BLaER1 treated with 17β-estradiol and CSF1 and Interleukin-3, amounts not matched to agents 10 nM and 100 nM (cell line): Measurements from ENCODE around the gene ABAT.
"Not testable (repeated sequence)": the region's sequence is repeated elsewhere in the genome, so short reads cannot be mapped to it uniquely, and the experiment has no call there.

Experiments used
- H3K27ac ChIP-seq, 11 experiments: shearing (Covaris generic); formaldehyde crosslinking; 2 replicates each; pipeline ENCODE4 v1.8.1; 2022
- H3K27me3 ChIP-seq, 11 experiments: shearing (Covaris generic); formaldehyde crosslinking; 2 replicates each; pipeline ENCODE4 v1.8.1; 2022
- H3K36me3 ChIP-seq, 11 experiments: shearing (Covaris generic); formaldehyde crosslinking; 2 replicates each; pipeline ENCODE4 v1.8.1; 2022
- H3K4me1 ChIP-seq, 10 experiments: shearing (Covaris generic); formaldehyde crosslinking; 2 replicates each; pipeline ENCODE4 v1.8.1; 2022
- H3K4me2 ChIP-seq, 11 experiments: shearing (Covaris generic); formaldehyde crosslinking; 2 replicates each; pipeline ENCODE4 v1.8.1; 2022
- H3K4me3 ChIP-seq, 10 experiments: shearing (Covaris generic); formaldehyde crosslinking; 2 replicates each; pipeline ENCODE4 v1.8.1; 2022
- H3K9ac ChIP-seq, 11 experiments: shearing (Covaris generic); formaldehyde crosslinking; 2 replicates each; pipeline ENCODE4 v1.8.1; 2022
- H3K9me3 ChIP-seq, 11 experiments: shearing (Covaris generic); formaldehyde crosslinking; replicated peaks in 1 of 11; 2 replicates each; pipeline ENCODE4 v1.8.1; 2022
- H4K20me1 ChIP-seq, 11 experiments: shearing (Covaris generic); formaldehyde crosslinking; 2 replicates each; pipeline ENCODE4 v1.8.1; 2022
- Cebpa-rat ChIP-seq, 11 experiments: shearing (Covaris generic); IDR thresholded peaks; 2 replicates each; pipeline ENCODE4 v1.8.1; 2022

The ABAT gene

DNA sequence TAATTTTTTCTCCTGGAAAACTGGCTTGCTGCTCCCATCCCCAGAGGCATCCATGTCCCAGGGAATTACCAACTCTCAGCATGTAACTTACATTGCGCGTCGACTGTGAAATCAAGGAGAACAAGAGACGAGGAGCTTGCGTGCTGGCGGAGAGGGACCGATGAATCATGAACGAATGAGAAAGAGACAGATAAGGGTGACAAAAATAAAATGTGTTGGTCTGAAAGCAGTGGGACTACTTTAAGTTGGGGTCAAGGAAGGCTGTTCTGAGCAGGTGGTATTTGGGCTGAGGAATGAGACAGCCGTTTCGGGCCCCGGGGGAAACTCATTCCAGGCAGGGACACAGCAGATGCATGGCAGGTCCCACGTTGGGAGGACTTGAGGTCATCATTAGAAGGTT is 22.5 kb downstream of the ABAT start:
- H3K4me3 ChIP-seq = no peak overlapping the region
- no peaks in the 10 kb centered on the region for H3K9me3 ChIP-seq
- no peak overlapping the region for H3K27ac ChIP-seq
- H4K20me1 ChIP-seq = peaks cover 0 to 20% (median 0%) of the 10 kb centered on the region in 11 experiments; a peak in 1 of 22 replicates
- H3K4me2 ChIP-seq = no peak overlapping the region
- H3K36me3 ChIP-seq = peaks cover 0 to 21% (median 0%) of the 10 kb centered on the region in 11 experiments; a peak in 6 of 22 replicates
- no peaks in the 10 kb centered on the region for H3K4me1 ChIP-seq
- no peaks in the 10 kb centered on the region for H3K27me3 ChIP-seq
- H3K9ac ChIP-seq = no peak overlapping the region
- TF ChIP-seq Cebpa-rat (IDR thresholded peaks at IDR 0.05) = no peak

GRCh38 chr16:8697965-8698364 is 23.5 kb downstream of the ABAT start:
- H3K4me3 ChIP-seq = no peak overlapping the region
- H3K9ac ChIP-seq = no peak overlapping the region
- peaks cover 0 to 21% (median 4%) of the 10 kb centered on the region in 11 experiments; a peak in 9 of 22 replicates for H3K36me3 ChIP-seq
- 0 out of 22 replicates have a peak, but pooled peaks cover 0 to 20% (median 0%) of the 10 kb centered on the region in 11 experiments for H4K20me1 ChIP-seq
- H3K4me2 ChIP-seq = no peak overlapping the region
- H3K9me3 ChIP-seq = no peaks in the 10 kb centered on the region
- no peak for TF ChIP-seq Cebpa-rat (IDR thresholded peaks at IDR 0.05)
- no peaks in the 10 kb centered on the region for H3K27me3 ChIP-seq
- no peaks in the 10 kb centered on the region for H3K4me1 ChIP-seq
- H3K27ac ChIP-seq = no peak overlapping the region

- H3K4me1 ChIP-seq = no peaks in the 10 kb centered on the region
- peaks cover 0 to 6% (median 0%) of the 10 kb centered on the region in 11 experiments; a peak in 1 of 22 replicates for H4K20me1 ChIP-seq
- H3K9me3 ChIP-seq = no peaks in the 10 kb centered on the region
- no peak overlapping the region for H3K4me2 ChIP-seq
- no peak overlapping the region for H3K27ac ChIP-seq
- no peak overlapping the region for H3K4me3 ChIP-seq
- no peak for TF ChIP-seq Cebpa-rat (IDR thresholded peaks at IDR 0.05)
- no peak overlapping the region for H3K9ac ChIP-seq
- peaks cover 0 to 11% (median 0%) of the 10 kb centered on the region in 11 experiments; a peak in 6 of 22 replicates for H3K36me3 ChIP-seq
- no peaks in the 10 kb centered on the region for H3K27me3 ChIP-seq
These were observed 29.3 kb downstream of the ABAT start for GRCh38 chr16:8703693-8704092.

DNA sequence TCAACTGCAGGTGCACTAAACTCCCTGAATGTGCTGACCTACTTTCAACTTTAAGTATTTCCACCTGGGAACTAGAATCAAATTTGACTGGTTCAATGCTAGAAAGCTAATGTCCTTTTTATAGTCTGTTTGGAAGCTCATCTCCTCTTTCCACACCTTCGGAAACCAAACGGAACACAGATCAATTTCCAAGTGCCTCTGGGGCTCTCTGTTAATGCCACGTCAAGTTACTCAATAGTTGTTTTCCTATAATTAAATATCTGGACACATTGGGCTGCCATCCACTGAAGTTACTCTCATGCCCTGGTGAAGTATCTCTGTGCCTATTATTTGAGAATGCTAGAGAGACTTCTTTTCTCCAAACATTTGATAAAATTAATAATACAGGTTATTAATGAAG is 29.7 kb downstream of the ABAT start:
- Histone ChIP-seq H3K27ac (no peak overlapping the region), H3K36me3 (peaks cover 0 to 11% (median 0%) of the 10 kb centered on the region in 11 experiments; a peak in 6 of 22 replicates), H3K27me3 (no peaks in the 10 kb centered on the region), H3K4me3 (no peak overlapping the region), H3K9ac (no peak overlapping the region), H3K9me3 (no peaks in the 10 kb centered on the region), H4K20me1 (peaks cover 0 to 6% (median 0%) of the 10 kb centered on the region in 11 experiments; a peak in 1 of 22 replicates), H3K4me1 (no peaks in the 10 kb centered on the region), H3K4me2 (no peak overlapping the region)
- TF ChIP-seq Cebpa-rat (IDR thresholded peaks at IDR 0.05) = no peak

DNA sequence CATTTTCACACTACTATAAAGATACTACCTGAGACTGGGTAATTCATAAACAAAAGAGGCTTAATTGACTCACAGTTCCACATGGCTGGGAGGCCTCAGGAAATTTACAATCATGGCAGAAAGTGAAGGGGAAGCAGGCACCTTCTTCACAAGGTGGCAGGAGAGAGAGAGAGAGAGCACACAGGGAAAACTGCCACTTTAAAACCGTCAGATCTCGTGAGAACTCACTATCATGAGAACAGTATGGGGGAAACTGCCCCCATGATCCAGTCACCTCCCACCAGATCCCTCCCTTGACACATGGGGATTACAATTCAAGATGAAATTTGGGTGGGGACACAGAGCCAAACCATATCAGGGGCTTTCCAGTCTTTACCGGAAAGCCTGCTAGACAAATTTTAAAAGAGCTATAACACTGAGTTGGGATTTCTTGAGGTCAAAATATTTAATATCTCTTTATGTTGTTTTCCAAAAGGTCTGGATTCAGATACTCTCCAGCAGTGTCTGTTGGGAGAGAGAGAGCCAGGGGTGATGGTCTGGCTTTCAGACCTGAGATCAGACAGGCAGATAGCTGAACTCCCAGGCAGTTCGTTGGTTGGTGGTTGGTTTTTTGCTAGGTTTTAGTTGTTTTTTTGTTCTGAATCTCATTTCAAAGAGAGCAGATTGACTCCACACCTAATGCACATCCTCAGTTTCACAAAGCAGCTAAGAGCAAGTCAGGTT is 30.8 kb downstream of the ABAT start:
- not testable (repeated sequence) for H3K9me3 ChIP-seq, H3K9ac ChIP-seq, H4K20me1 ChIP-seq, H3K27ac ChIP-seq, H3K4me2 ChIP-seq, H3K4me3 ChIP-seq, H3K4me1 ChIP-seq, H3K27me3 ChIP-seq
- peaks cover 0 to 11% (median 0%) of the 10 kb centered on the region in 11 experiments; a peak in 6 of 22 replicates for H3K36me3 ChIP-seq

- H3K4me3 ChIP-seq = no peak overlapping the region
- no peaks in the 10 kb centered on the region for H3K4me1 ChIP-seq
- H3K4me2 ChIP-seq = no peak overlapping the region
- no peak overlapping the region for H3K9ac ChIP-seq
- H4K20me1 ChIP-seq = peaks cover 0 to 9% (median 0%) of the 10 kb centered on the region in 11 experiments; a peak in 1 of 22 replicates
- H3K36me3 ChIP-seq = peaks cover 0 to 4% (median 0%) of the 10 kb centered on the region in 11 experiments; a peak in 2 of 22 replicates
- H3K27ac ChIP-seq = no peak overlapping the region
- no peaks in the 10 kb centered on the region for H3K27me3 ChIP-seq
- H3K9me3 ChIP-seq = no peaks in the 10 kb centered on the region
- TF ChIP-seq Cebpa-rat (IDR thresholded peaks at IDR 0.05) = no peak
These were observed 34.1 kb downstream of the ABAT start for GRCh38 chr16:8708536-8708935.

GRCh38 chr16:8712589-8713361 is 38.4 kb downstream of the ABAT start:
- H3K27ac ChIP-seq = no peak overlapping the region
- H4K20me1 ChIP-seq = peaks cover 0 to 19% (median 0%) of the 10 kb centered on the region in 11 experiments; a peak in 2 of 22 replicates
- peaks cover 7 to 36% (median 18%) of the 10 kb centered on the region in 11 experiments; a peak in 19 of 22 replicates for H3K36me3 ChIP-seq
- TF ChIP-seq Cebpa-rat (IDR thresholded peaks at IDR 0.05) = no peak
- peaks cover 14 to 20% (median 17%) of the 10 kb centered on the region in 11 experiments for H3K9me3 ChIP-seq
- no peak overlapping the region for H3K4me3 ChIP-seq
- H3K4me1 ChIP-seq = no peaks in the 10 kb centered on the region
- H3K27me3 ChIP-seq = no peaks in the 10 kb centered on the region
- H3K9ac ChIP-seq = no peak overlapping the region
- H3K4me2 ChIP-seq = no peak overlapping the region

- Histone ChIP-seq H3K4me1 (peaks cover 0 to 4% (median 2%) of the 10 kb centered on the region in 10 experiments; a peak in 7 of 20 replicates), H3K27ac (no peak overlapping the region), H3K4me3 (no peak overlapping the region), H3K9ac (no peak overlapping the region), H3K36me3 (peaks cover 11 to 38% (median 20%) of the 10 kb centered on the region in 11 experiments; a peak in 19 of 22 replicates), H3K9me3 (peaks cover 19 to 27% (median 24%) of the 10 kb centered on the region in 11 experiments), H4K20me1 (peaks cover 0 to 18% (median 0%) of the 10 kb centered on the region in 11 experiments; a peak in 2 of 22 replicates), H3K4me2 (no peak overlapping the region), H3K27me3 (no peaks in the 10 kb centered on the region)
- TF ChIP-seq Cebpa-rat (IDR thresholded peaks at IDR 0.05) = no peak
These were observed 39.3 kb downstream of the ABAT start for GRCh38 chr16:8713635-8714172.

DNA sequence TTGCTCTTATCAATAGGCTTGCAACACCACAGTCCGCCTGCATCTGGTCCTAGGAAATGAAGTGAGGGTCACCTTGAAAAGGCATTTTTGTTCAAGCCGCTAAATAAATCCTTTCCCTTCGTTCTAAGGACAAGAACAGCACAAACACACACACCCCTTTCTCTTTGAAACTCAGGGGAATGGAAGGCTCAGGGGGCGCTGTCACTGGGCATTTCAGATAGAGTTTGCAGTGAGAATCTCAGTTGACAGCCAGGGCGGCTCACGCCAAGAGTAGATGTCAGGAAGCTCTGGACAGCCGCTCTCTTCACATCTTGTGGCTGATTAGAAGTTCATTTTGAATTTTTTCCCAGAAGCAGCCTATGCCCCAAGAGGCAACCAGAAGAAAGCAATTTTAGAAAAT is 39.8 kb downstream of the ABAT start:
- no peak overlapping the region for H3K4me3 ChIP-seq
- peaks cover 19 to 27% (median 24%) of the 10 kb centered on the region in 11 experiments for H3K9me3 ChIP-seq
- H3K36me3 ChIP-seq = peaks cover 11 to 38% (median 20%) of the 10 kb centered on the region in 11 experiments; a peak in 19 of 22 replicates
- no peak overlapping the region for H3K9ac ChIP-seq
- H3K4me2 ChIP-seq = no peak overlapping the region
- H3K27ac ChIP-seq = no peak overlapping the region
- H4K20me1 ChIP-seq = peaks cover 0 to 18% (median 0%) of the 10 kb centered on the region in 11 experiments; a peak in 2 of 22 replicates
- TF ChIP-seq Cebpa-rat (IDR thresholded peaks at IDR 0.05) = no peak
- peaks cover 0 to 9% (median 2%) of the 10 kb centered on the region in 10 experiments; a peak in 7 of 20 replicates for H3K4me1 ChIP-seq
- H3K27me3 ChIP-seq = no peaks in the 10 kb centered on the region
